Measurements from ENCODE around the gene CEP104. TPM values are rescaled to one million over a fixed set of nuclear protein-coding genes. Genes with fewer than 3 reads are reported as not detected.

CEP104 gene
- total RNA-seq, 1 experiment from 2014 or later, result 35.6 TPM

- BruUV-seq (replicated peaks), result TSS peak; percentile 41
- peak within 1 kb of the TSS; percentile 61 for H3K4me3 Mint-ChIP-seq (ENCODE audit: unreplicated experiment)
- peak within 1 kb of the TSS; percentile 15 for H3K27ac Mint-ChIP-seq (ENCODE audit: unreplicated experiment)
- H3K4me1 ChIP-seq, result peaks cover 26% of the 10 kb centered on the region; the same call in 1 of the 2 replicates
- DNase-seq, result no peak
- no peaks in the 10 kb centered on the region for H3K36me3 ChIP-seq (ENCODE audit: control insufficient read depth, insufficient read depth, low read length)
- H3K27me3 ChIP-seq (replicated peaks; ENCODE audit: control insufficient read depth, insufficient read depth, low read length), result no peaks in the 10 kb centered on the region
- no peak for TF ChIP-seq CTCF (IDR thresholded peaks at IDR 0.05; ENCODE audit: insufficient read depth in 1 of 2, low read depth in 1 of 2, low read length in 1 of 2, severe bottlenecking in 1 of 2, unreplicated experiment in 1 of 2)
- no peaks in the 10 kb centered on the region for H3K9me3 Mint-ChIP-seq (ENCODE audit: unreplicated experiment)
- ChIA-PET POLR2A (no interaction called here), CTCF (no interaction called here)
- no peaks in the 10 kb centered on the region for H3K36me3 Mint-ChIP-seq (ENCODE audit: insufficient read depth, unreplicated experiment)
- no peaks in the 10 kb centered on the region for H3K9me3 ChIP-seq
- H3K27me3 Mint-ChIP-seq (ENCODE audit: insufficient read depth, unreplicated experiment), result no peaks in the 10 kb centered on the region
- intact Hi-C loops (cut with micrococcal nuclease; ENCODE audit: unreplicated experiment), result loop anchor here (2.0 kb wide), 1 partner anchor 48 kb away; no protein-coding TSS in a partner anchor
- H3K4me1 Mint-ChIP-seq (ENCODE audit: low read depth, unreplicated experiment), result no peaks in the 10 kb centered on the region
- peak within 1 kb of the TSS; percentile 69 for H3K4me3 ChIP-seq (ENCODE audit: low read depth, low read length)
These were observed 84.1 kb downstream of the CEP104 start, which contains the start of gene SMIM1 for GRCh38 chr1:3772715-3773571. TSS of gene SMIM1 (plus strand) at chr1:3772749. CDS start at chr1:3775374, 2,625 bp downstream.

GRCh38 chr1:3772027-3772714 lies 84.8 kb downstream of the CEP104 start:
- DNase-seq, result peak; percentile 93 to 96
- no peak for TF ChIP-seq CTCF (IDR thresholded peaks at IDR 0.05; ENCODE audit: insufficient read depth in 1 of 2, low read depth in 1 of 2, low read length in 1 of 2, severe bottlenecking in 1 of 2, unreplicated experiment in 1 of 2)
- CTCF ChIA-PET, result no interaction called here
- Mint-ChIP-seq H3K4me3 (ENCODE audit: unreplicated experiment) (peak overlapping the region; percentile 61), H3K27me3 (ENCODE audit: insufficient read depth, unreplicated experiment) (no peaks in the 10 kb centered on the region), H3K36me3 (ENCODE audit: insufficient read depth, unreplicated experiment) (no peaks in the 10 kb centered on the region), H3K27ac (ENCODE audit: unreplicated experiment) (peak overlapping the region; percentile 15), H3K4me1 (ENCODE audit: low read depth, unreplicated experiment) (no peaks in the 10 kb centered on the region), H3K9me3 (ENCODE audit: unreplicated experiment) (no peaks in the 10 kb centered on the region)
- peak overlapping the region; percentile 69 for H3K4me3 ChIP-seq (ENCODE audit: low read depth, low read length)
- no peaks in the 10 kb centered on the region for H3K27me3 ChIP-seq (replicated peaks; ENCODE audit: control insufficient read depth, insufficient read depth, low read length)
- no peaks in the 10 kb centered on the region for H3K9me3 ChIP-seq
- no TSS peak for BruUV-seq (replicated peaks)
- peaks cover 26% of the 10 kb centered on the region; the same call in 1 of the 2 replicates for H3K4me1 ChIP-seq
- intact Hi-C loops (cut with micrococcal nuclease; ENCODE audit: unreplicated experiment), result loop anchor here (2.0 kb wide), 1 partner anchor 47 kb away; no protein-coding TSS in a partner anchor
- POLR2A ChIA-PET, result no interaction called here
- no peaks in the 10 kb centered on the region for H3K36me3 ChIP-seq (ENCODE audit: control insufficient read depth, insufficient read depth, low read length)
